DND-41 (cell line): Measurements from ENCODE around the gene LIN7B.

Experiments used
- CTCF ChIP-seq: IDR thresholded peaks from 2 replicates; pipeline ENCODE4 v1.5.1; 2012; ENCODE audit warnings: borderline replicate concordance, low read length, moderate library complexity, mild to moderate bottlenecking; ENCODE audit not compliant: poor library complexity, severe bottlenecking; ENCODE audit errors: extremely low read depth
- EZH2 ChIP-seq: IDR thresholded peaks from 3 replicates; pipeline ENCODE4 v1.6.1; 2012; ENCODE audit warnings: borderline replicate concordance, low read depth, mild to moderate bottlenecking, moderate library complexity, low read length, inconsistent platforms; ENCODE audit not compliant: severe bottlenecking

GRCh38 chr19:49085868-49086232 is 28.3 kb upstream of the LIN7B start:
- TF ChIP-seq CTCF (no peak), EZH2 (no peak)
